Upper lobe of right lung (tissue), 1 donor: Measurements from ENCODE around the gene ADGRG6. TPM values are rescaled to one million over a fixed set of nuclear protein-coding genes. Genes with fewer than 3 reads are reported as not detected.

Experiments used
- ATAC-seq: fragments of 200-7000 bp; cut with Tn5 transposase; one replicate; pipeline ENCODE4 v1.9.1; 2020; ENCODE audit warnings: mild to moderate bottlenecking, moderate library complexity
- DNase-seq: peaks from one replicate; pipeline ENCODE4 v3.0.0-alpha.2; 2020
- H3K27ac ChIP-seq: fragments of 200-600 bp; one replicate; pipeline ENCODE4 v1.8.0; 2022
- H3K27me3 ChIP-seq: fragments of 200-600 bp; one replicate; pipeline ENCODE4 v1.8.0; 2022; ENCODE audit warnings: mild to moderate bottlenecking
- H3K36me3 ChIP-seq: fragments of 200-600 bp; one replicate; pipeline ENCODE4 v1.8.0; 2022
- H3K4me1 ChIP-seq: fragments of 200-600 bp; one replicate; pipeline ENCODE4 v1.8.0; 2022
- H3K4me3 ChIP-seq: fragments of 200-600 bp; one replicate; pipeline ENCODE4 v1.8.0; 2022; ENCODE audit warnings: mild to moderate bottlenecking
- H3K9me3 ChIP-seq: fragments of 200-600 bp; one replicate; pipeline ENCODE4 v1.8.0; 2022
- intact Hi-C: fragments of 100-400 bp; cut with DNase I; formaldehyde crosslinking; loops from one replicate; pipeline ENCODE4 v1.11.0; 2022
- total RNA-seq: library from RNA; stranded (reverse); fragmentation: NEBNext Ultra II Directional; extraction: Animal tissue kit (Norgen Biotek cat#: 25700); gene quantifications from one replicate; pipeline ENCODE4 v1.2.1, GENCODE V29; 2021
- TF ChIP-seq, protein P1 (sequence below): fragments of 200-600 bp; IDR thresholded peaks from one replicate; pipeline ENCODE4 v1.8.0; 2022; ENCODE audit warnings: antibody characterized with exemption
- donor health status: DM: no; HTN: yes; CAD: no; lungs with severe emphysema.

ADGRG6 gene
- total RNA-seq, 1 donor from 2014 or later = 47.6 TPM

DNA sequence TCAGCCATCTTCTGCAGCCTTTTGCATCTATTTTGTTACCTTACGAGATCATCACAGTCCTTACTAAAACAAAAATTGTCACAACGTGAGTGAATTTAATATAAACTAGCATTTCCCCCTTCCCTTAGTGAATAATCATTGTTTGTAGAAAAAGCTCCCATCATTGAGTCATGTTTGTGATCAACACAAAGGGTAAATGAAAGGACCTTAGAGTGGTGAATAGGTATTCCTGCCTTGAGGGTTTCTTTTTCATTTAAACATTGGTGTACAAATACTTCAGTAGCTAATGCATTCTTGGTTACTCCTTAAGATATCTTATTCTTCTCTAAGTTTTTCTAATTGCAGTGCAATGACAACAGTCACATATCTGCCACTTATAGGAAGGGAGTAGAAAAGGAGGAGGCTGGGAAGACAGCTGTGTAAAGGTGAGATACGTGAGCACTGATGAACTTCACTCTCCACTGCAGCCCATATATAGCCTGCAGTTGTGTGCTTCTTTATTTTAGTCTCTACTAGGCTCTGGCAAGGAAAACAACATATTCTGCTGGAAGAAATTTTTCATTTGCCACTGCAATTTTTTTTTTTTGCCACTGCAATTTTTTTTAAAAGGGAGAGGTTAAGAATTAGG lies 27.8 kb downstream of the ADGRG6 start:
- intact Hi-C loops = no loop called here
- no peaks in the 10 kb centered on the region for H3K9me3 ChIP-seq
- H3K4me3 ChIP-seq = no peak overlapping the region
- no peaks in the 10 kb centered on the region for H3K27me3 ChIP-seq
- ATAC-seq (no peak), DNase-seq (no peak)
- TF ChIP-seq, protein P1, sequence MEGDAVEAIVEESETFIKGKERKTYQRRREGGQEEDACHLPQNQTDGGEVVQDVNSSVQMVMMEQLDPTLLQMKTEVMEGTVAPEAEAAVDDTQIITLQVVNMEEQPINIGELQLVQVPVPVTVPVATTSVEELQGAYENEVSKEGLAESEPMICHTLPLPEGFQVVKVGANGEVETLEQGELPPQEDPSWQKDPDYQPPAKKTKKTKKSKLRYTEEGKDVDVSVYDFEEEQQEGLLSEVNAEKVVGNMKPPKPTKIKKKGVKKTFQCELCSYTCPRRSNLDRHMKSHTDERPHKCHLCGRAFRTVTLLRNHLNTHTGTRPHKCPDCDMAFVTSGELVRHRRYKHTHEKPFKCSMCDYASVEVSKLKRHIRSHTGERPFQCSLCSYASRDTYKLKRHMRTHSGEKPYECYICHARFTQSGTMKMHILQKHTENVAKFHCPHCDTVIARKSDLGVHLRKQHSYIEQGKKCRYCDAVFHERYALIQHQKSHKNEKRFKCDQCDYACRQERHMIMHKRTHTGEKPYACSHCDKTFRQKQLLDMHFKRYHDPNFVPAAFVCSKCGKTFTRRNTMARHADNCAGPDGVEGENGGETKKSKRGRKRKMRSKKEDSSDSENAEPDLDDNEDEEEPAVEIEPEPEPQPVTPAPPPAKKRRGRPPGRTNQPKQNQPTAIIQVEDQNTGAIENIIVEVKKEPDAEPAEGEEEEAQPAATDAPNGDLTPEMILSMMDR = no peak
- no peaks in the 10 kb centered on the region for H3K36me3 ChIP-seq
- no peaks in the 10 kb centered on the region for H3K4me1 ChIP-seq
- H3K27ac ChIP-seq = no peak overlapping the region

DNA sequence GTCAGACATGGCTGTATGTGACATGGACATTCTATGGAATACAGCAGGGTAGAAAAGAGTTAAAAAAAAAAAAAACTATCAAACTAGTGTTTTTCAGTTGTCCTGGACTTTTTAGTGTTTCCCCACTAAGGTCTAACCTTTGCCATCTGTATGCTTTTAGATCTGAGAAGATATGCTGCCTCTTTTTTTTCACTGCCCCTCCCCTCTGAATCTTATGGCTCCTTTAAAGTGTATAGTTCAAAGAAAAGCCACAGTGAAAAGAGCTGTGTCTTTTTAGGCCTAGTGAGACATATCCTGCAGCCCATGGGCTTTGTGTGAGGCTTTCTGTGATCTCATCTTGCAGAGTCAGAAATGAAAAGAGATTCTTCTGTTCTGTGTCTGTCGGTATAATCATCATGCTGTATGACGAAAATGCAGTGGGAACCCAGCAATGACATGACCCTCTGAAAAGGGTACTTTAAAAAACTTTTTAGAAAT lies 29.3 kb downstream of the ADGRG6 start:
- no peak overlapping the region for H3K4me3 ChIP-seq
- DNase-seq (no peak), ATAC-seq (no peak)
- H3K27me3 ChIP-seq = no peaks in the 10 kb centered on the region
- H3K36me3 ChIP-seq = no peaks in the 10 kb centered on the region
- TF ChIP-seq, protein P1 = no peak
- H3K27ac ChIP-seq = no peak overlapping the region
- intact Hi-C loops = no loop called here
- H3K9me3 ChIP-seq = no peaks in the 10 kb centered on the region
- H3K4me1 ChIP-seq = no peaks in the 10 kb centered on the region

DNA sequence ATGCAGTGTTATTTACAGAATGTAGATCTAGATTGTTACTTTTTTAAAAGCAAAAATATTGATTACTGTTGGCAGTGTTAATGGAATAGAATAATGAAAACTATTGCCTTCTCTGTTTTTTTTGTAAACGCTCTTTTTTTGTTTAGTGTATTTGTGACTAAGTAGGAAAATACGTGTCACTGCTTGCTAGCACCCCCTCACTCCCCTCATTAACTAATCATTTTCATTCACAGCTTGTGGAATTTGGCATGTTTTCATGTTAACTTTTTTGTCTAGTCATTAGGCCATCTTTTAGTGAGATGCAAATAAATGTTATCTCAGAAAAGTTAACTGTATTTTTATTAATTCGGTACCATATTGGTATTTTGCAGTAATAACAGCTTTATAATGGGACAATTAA lies 29.8 kb downstream of the ADGRG6 start:
- Histone ChIP-seq H3K27me3 (no peaks in the 10 kb centered on the region), H3K27ac (no peak overlapping the region), H3K4me1 (no peaks in the 10 kb centered on the region), H3K4me3 (no peak overlapping the region), H3K9me3 (no peaks in the 10 kb centered on the region), H3K36me3 (no peaks in the 10 kb centered on the region)
- TF ChIP-seq, protein P1 = no peak
- DNase-seq = no peak
- intact Hi-C loops = no loop called here
- ATAC-seq = no peak

DNA sequence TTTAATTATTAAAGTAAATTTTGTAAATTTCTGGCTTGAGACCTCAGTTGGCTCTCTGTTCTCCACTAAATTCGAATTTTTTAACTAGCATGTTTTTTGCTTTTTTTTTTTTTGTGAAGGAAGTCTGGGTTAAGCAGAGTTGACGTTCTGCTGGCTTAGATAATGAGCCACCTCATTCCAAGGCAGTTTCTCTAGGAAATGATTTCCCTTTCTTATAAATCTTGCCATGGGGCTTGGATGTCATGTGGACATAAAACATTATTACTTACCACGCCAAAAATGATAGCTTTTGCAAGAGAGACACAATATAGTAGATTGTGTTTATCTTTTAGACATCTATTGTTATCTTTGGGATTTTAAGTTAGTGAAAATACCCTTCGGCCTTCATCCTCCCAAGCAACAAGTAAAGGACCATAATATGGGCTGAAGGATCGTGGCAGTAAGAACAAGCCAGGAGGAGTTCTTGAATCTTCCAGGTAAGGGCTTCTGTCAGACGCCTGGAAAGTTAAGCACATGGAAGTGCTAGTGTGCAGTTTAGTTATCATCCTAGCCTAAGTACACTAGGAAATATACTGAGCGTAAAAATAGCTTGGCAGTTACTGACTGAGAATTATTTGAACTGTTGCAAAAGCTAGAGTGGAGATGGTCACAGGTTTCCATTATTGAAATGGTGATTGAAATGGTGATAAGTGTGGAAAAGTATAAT lies 30.7 kb downstream of the ADGRG6 start:
- TF ChIP-seq, protein P1 = no peak
- intact Hi-C loops = no loop called here

GRCh38 chr6:142333431-142333830 lies 31.6 kb downstream of the ADGRG6 start:
- H3K27me3 ChIP-seq = no peaks in the 10 kb centered on the region
- H3K36me3 ChIP-seq = no peaks in the 10 kb centered on the region
- no peak overlapping the region for H3K27ac ChIP-seq
- DNase-seq = no peak
- no peaks in the 10 kb centered on the region for H3K4me1 ChIP-seq
- intact Hi-C loops = no loop called here
- TF ChIP-seq, protein P1 = no peak
- H3K4me3 ChIP-seq = no peak overlapping the region
- no peak for ATAC-seq
- H3K9me3 ChIP-seq = no peaks in the 10 kb centered on the region

More for the DNA sequence above, 30.7 kb downstream of the ADGRG6 start:
- no peak for DNase-seq
- ATAC-seq = no peak
- Histone ChIP-seq H3K4me3 (no peak overlapping the region), H3K27me3 (no peaks in the 10 kb centered on the region), H3K4me1 (no peaks in the 10 kb centered on the region), H3K27ac (no peak overlapping the region), H3K36me3 (no peaks in the 10 kb centered on the region), H3K9me3 (no peaks in the 10 kb centered on the region)
